GM23248 (cell line): ENCODE measurements around the gene KDM5B. TPM values are rescaled to one million over a fixed set of nuclear protein-coding genes. Genes with fewer than 3 reads are reported as not detected.

Experiments
- DNase-seq: peaks from one replicate; pipeline ENCODE4 v3.0.0-alpha.2; 2015
- H2AFZ ChIP-seq: fragments of 200-600 bp; sonication (generic); 2 replicates; pipeline ENCODE4 v1.6.1; 2016; ENCODE audit warnings: antibody characterized with exemption
- H3F3A ChIP-seq: fragments of 200-600 bp; sonication (generic); 2 replicates; pipeline ENCODE4 v1.6.1; 2016; ENCODE audit warnings: mild to moderate bottlenecking, antibody characterized with exemption, mixed run types; ENCODE audit not compliant: insufficient read depth
- H3K27ac ChIP-seq: fragments of 200-600 bp; sonication (generic); 2 replicates; pipeline ENCODE4 v1.5.1; 2016; ENCODE audit warnings: mild to moderate bottlenecking
- H3K27me3 ChIP-seq: fragments of 200-600 bp; sonication (generic); replicated peaks from 2 replicates; pipeline ENCODE4 v1.6.1; 2016; ENCODE audit warnings: mild to moderate bottlenecking; ENCODE audit not compliant: insufficient read depth
- H3K36me3 ChIP-seq: fragments of 200-600 bp; sonication (generic); 2 replicates; pipeline ENCODE4 v1.6.1; 2016; ENCODE audit warnings: low read depth, mild to moderate bottlenecking
- H3K4me1 ChIP-seq: fragments of 200-600 bp; sonication (generic); 2 replicates; pipeline ENCODE4 v1.6.1; 2016; ENCODE audit warnings: mild to moderate bottlenecking; ENCODE audit not compliant: insufficient read depth
- H3K4me2 ChIP-seq: fragments of 200-600 bp; sonication (generic); one replicate; pipeline ENCODE4 v1.6.1; 2016; ENCODE audit warnings: mild to moderate bottlenecking; ENCODE audit not compliant: unreplicated experiment
- H3K4me3 ChIP-seq: fragments of 200-600 bp; sonication (generic); 2 replicates; pipeline ENCODE4 v1.5.1; 2016; ENCODE audit warnings: mild to moderate bottlenecking
- H3K79me2 ChIP-seq: fragments of 200-600 bp; sonication (generic); 2 replicates; pipeline ENCODE4 v1.6.1; 2016; ENCODE audit warnings: mild to moderate bottlenecking; ENCODE audit not compliant: insufficient read depth
- H3K9ac ChIP-seq: fragments of 200-600 bp; sonication (generic); 2 replicates; pipeline ENCODE4 v1.6.1; 2016; ENCODE audit warnings: mild to moderate bottlenecking
- H3K9me2 ChIP-seq: fragments of 200-600 bp; sonication (generic); 2 replicates; pipeline ENCODE4 v1.6.1; 2016; ENCODE audit warnings: mixed run types, mild to moderate bottlenecking, moderate library complexity; ENCODE audit not compliant: insufficient read depth
- H3K9me3 ChIP-seq: fragments of 200-600 bp; sonication (generic); one replicate; pipeline ENCODE4 v1.6.1; 2017; ENCODE audit warnings: low read depth
- H4K20me1 ChIP-seq: fragments of 200-600 bp; sonication (generic); 2 replicates; pipeline ENCODE4 v1.6.0; 2016; ENCODE audit not compliant: insufficient read depth
- EZH2 ChIP-seq: fragments of 200-600 bp; sonication (generic); IDR thresholded peaks from 2 replicates; pipeline ENCODE4 v1.6.1; 2018; ENCODE audit warnings: antibody characterized with exemption, mild to moderate bottlenecking; ENCODE audit not compliant: insufficient read depth, poor library complexity, severe bottlenecking
- EZH2phosphoT487 ChIP-seq: fragments of 200-600 bp; sonication (generic); IDR thresholded peaks from 2 replicates; pipeline ENCODE4 v1.6.1; 2018; ENCODE audit warnings: antibody characterized with exemption, moderate library complexity, mild to moderate bottlenecking, low read depth; ENCODE audit not compliant: insufficient read depth
- WGBS, 2 experiments: methylation state at CpG; one replicate each; pipeline ENCODE4 v1.1.6; 2015 to 2017; ENCODE audit warnings: low lambda C conversion rate in 2 of 2, low coverage in 1 of 2; ENCODE audit errors: missing lambda C conversion rate in 2 of 2; 5-methylcytosine and 5-hydroxymethylcytosine counted together
- in situ Hi-C: fragments of 300-500 bp; cut with MboI; formaldehyde crosslinking; loops from 2 replicates; pipeline ENCODE4 v1.15.0; 2020
- polyA plus RNA-seq: library from polyadenylated mRNA; unstranded; fragments of >200 nt; fragmentation: Nextera tagmentation; extraction: Ambion mirVana; gene quantifications from 2 replicates; pipeline ENCODE4 v1.2.1, GENCODE V29; 2016
- total RNA-seq: library from RNA; depleted of rRNA; stranded (reverse); fragments of >200 nt; shearing (Covaris generic); gene quantifications from 2 replicates; pipeline ENCODE4 v1.2.3, GENCODE V29; 2014

Gene KDM5B
- total and polyA plus RNA-seq, 2 experiments from 2014 or later, result 64.3 to 79.5 TPM

DNA sequence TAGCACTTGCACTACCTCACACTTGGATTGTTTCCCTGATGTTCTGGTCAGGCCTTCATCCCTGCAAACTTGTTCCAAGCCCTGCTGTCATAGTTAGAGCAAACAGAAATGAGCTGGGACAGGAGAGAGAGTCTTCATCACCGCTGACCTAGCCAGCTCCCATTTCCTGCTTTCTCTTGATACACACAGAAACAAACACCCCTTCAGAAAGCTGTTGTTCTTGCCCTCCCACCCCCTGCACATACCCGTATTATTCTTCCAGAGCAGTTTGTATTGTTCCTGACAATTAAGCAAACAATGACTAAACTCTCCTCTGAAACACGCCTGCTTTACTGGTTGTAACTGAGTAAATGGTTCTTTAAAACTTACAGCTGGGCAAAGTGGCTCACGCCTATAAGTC is 95.1 kb downstream of the KDM5B start:
- in situ Hi-C loops, result loop anchor here (10.0 kb wide), 3 partner anchors 248 to 538 kb away; no protein-coding TSS in a partner anchor

DNA sequence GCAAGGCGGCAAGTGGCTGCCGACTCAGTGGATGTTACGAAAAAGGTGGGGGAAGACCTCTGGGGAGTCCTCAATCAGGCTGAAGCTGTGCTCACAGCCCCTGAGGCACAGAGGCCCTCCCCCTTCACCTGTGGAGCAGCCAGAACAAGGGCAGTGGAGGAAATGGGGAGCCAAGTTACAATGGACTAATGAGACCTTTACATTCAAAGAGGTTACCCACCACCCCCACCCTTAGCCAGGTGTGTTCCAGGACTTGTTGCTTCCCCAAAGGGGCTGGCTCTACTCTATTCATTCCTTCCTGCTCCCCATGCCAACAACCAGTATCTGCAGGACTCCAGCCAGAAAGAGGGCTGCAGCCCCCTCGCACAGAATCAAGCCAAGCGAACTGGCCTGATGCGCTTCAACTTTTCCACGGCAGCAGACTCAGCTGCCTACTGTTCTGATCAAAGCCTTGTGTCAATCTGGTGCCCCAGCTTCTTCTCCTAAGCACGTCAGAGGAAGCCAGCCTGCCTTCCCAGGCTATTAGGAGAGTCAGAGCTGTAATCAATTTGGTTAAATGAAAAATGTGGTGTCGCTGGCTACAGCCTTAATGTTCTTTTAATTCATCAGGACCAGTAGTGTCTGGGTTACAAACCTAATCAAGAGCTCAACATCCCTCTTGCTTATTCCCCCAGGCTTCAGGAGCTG is 96.1 kb downstream of the KDM5B start:
- no peak overlapping the region for H2AFZ ChIP-seq
- H3F3A ChIP-seq, result no peaks in the 10 kb centered on the region
- H3K27me3 ChIP-seq, result peaks cover 82% of the 10 kb centered on the region
- H3K9me3 ChIP-seq, result no peaks in the 10 kb centered on the region
- no peak for TF ChIP-seq EZH2phosphoT487
- no peak for TF ChIP-seq EZH2
- H3K4me1 ChIP-seq, result no peaks in the 10 kb centered on the region
- no peak for DNase-seq
- whole genome bisulfite sequencing, 2 experiments, result 34 to 38% methylated on average over 9 of the region's 9 CpGs
- H3K4me2 ChIP-seq, result no peak overlapping the region
- H3K9me2 ChIP-seq, result no peaks in the 10 kb centered on the region
- no peaks in the 10 kb centered on the region for H3K79me2 ChIP-seq
- in situ Hi-C loops, result loop anchor here (10.0 kb wide), 3 partner anchors 247 to 537 kb away; no protein-coding TSS in a partner anchor
- H3K36me3 ChIP-seq, result no peaks in the 10 kb centered on the region
- no peak overlapping the region for H3K9ac ChIP-seq
- no peak overlapping the region for H3K27ac ChIP-seq
- no peak overlapping the region for H3K4me3 ChIP-seq
- no peaks in the 10 kb centered on the region for H4K20me1 ChIP-seq

More for the DNA sequence above, 95.1 kb downstream of the KDM5B start:
- Histone ChIP-seq H3K4me3 (no peak overlapping the region), H3K27ac (no peak overlapping the region), H3K79me2 (no peaks in the 10 kb centered on the region), H3K36me3 (no peaks in the 10 kb centered on the region), H4K20me1 (no peaks in the 10 kb centered on the region), H3F3A (no peaks in the 10 kb centered on the region), H3K9me3 (no peaks in the 10 kb centered on the region), H3K27me3 (peaks cover 74% of the 10 kb centered on the region), H3K4me1 (no peaks in the 10 kb centered on the region), H3K9ac (no peak overlapping the region), H3K4me2 (no peak overlapping the region), H2AFZ (no peak overlapping the region), H3K9me2 (no peaks in the 10 kb centered on the region)
- DNase-seq, result no peak
- TF ChIP-seq EZH2phosphoT487, result no peak
- no peak for TF ChIP-seq EZH2
- 65 to 72% methylated on average over 4 of the region's 4 CpGs for WGBS, 2 experiments

DNA sequence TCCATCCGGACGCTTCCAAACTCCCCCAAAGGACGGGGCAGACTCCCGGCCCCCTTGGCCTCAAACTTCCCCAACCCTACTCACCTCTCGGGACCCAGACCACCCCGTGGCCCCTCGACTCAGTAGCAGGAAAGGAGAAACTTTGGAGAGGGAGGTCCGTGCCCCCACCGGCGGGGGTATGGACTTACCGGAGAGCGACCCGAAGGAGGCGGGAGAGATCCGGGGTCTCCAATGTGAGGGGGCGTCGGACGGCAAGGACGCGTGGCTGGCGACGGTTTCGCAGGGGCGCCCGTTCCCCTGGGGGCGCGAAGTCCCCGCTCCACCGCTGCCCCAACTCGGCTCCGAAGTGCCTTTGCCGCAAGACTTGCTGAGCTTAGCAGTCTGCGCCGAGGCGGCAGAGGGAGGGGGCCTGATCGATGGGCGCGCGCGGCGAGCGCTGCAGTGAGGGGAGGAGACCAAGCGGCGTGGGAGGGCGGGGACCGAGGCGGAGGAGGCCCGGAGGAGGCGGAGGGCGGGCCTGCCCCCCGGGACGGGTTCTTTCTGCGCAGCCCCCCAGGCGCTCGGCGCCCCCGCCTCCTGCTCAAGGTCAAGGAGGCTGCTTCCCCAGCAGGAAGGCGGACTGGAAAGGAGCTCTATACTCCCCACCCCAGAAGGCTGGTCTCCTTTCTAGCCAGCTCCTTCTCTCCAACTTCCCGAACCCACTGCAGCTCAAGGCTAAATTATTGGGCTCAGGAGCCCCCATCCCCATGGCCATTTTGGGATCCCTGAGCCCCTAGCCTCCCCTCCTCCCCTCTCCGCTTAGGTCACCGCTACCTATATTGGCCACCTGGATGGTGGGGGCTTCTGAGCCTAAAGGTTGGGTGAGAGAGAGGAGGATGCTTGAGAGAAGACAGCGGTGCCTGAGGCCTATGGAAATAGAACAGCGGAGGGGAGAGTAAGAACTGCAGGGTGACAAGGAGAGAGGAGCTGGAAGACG is 97.9 kb downstream of the KDM5B start, which contains the start of gene SYT2:
TSS of gene SYT2 (minus strand) at position 385 of the 976 bp plus-strand sequence. CDS start 104,682 bp downstream, outside the sequence.
- no peaks in the 10 kb centered on the region for H3K9me3 ChIP-seq
- no peaks in the 10 kb centered on the region for H3K36me3 ChIP-seq
- no peaks in the 10 kb centered on the region for H3F3A ChIP-seq
- H3K9ac ChIP-seq, result no peak within 1 kb of the TSS
- no peak within 1 kb of the TSS for H2AFZ ChIP-seq
- peak within 1 kb of the TSS; percentile 57 for H3K4me2 ChIP-seq
- no peak within 1 kb of the TSS for H3K27ac ChIP-seq
- in situ Hi-C loops, result loop anchor here (10.0 kb wide), 3 partner anchors 246 to 536 kb away; no protein-coding TSS in a partner anchor
- no peaks in the 10 kb centered on the region for H3K4me1 ChIP-seq
- H3K9me2 ChIP-seq, result no peaks in the 10 kb centered on the region
- H3K27me3 ChIP-seq, result peaks cover 87% of the 10 kb centered on the region
- no peaks in the 10 kb centered on the region for H3K79me2 ChIP-seq
- H3K4me3 ChIP-seq, result peak within 1 kb of the TSS; percentile 32
- peak; percentile 41 for DNase-seq
- 4% methylated on average over 47 to 62 of the region's 64 CpGs for WGBS, 2 experiments
- TF ChIP-seq EZH2phosphoT487 (0 out of 2 replicates have a peak, but pooled peaks have one; percentile 63), EZH2 (peak; percentile 93)
- H4K20me1 ChIP-seq, result no peaks in the 10 kb centered on the region

DNA sequence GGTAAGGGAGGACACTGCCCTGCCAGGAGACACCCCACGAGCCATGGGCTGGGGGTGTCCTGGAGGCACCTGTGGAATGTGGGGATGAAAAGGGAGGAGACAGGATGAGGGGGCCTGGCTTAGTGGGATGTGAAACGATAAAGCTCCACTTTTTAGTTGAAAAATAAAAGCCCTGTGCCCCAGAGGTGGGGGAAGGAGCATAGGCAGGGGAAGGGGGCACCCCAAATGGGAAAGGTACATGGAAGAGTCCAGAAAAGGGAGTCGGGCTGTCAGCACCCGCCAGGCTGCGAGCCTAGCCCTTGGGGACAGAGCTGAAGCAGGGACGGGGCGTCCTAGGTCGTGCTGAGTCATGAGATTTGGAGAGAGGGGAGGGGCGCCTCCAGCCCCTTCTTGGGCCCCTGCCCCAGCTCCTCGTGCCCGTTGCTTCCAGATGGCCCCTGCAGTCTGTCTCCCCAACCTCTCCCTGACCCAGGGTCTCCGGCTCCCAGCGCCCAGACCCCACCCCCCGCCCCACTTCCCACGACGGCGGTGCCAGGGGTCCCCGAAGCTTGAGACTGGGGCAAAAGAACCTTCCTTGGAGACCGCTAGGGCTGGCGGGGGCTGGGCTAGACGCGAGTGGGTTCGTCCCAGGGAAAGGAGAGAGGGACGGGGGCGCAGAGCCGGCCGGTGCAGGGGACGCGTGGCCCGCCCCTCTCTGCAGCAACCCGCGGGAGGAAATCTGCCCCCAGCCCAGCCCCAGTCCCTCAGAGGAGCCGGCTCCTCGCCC is 98.8 kb downstream of the KDM5B start:
- Histone ChIP-seq H3K4me1 (no peaks in the 10 kb centered on the region), H3K27me3 (peaks cover 89% of the 10 kb centered on the region), H3K9me2 (no peaks in the 10 kb centered on the region), H3K36me3 (no peaks in the 10 kb centered on the region), H3K79me2 (no peaks in the 10 kb centered on the region), H3K4me2 (peak overlapping the region; percentile 57), H3K9me3 (no peaks in the 10 kb centered on the region), H4K20me1 (no peaks in the 10 kb centered on the region), H3F3A (no peaks in the 10 kb centered on the region), H3K4me3 (no peak overlapping the region), H3K9ac (no peak overlapping the region), H3K27ac (no peak overlapping the region), H2AFZ (no peak overlapping the region)
- no peak for DNase-seq
- in situ Hi-C loops, result loop anchor here (10.0 kb wide), 3 partner anchors 245 to 535 kb away; no protein-coding TSS in a partner anchor
- TF ChIP-seq EZH2phosphoT487, result no peak
- TF ChIP-seq EZH2, result no peak
- WGBS, 2 experiments, result 3 to 9% methylated on average over 9 to 30 of the region's 34 CpGs
